ENCODE measurements around the gene TOGARAM2.
A peak's percentile ranks its signal among the peaks of the same experiment; 100 is the strongest.

GRCh38 chr2:28951910-28952835 is 28.9 kb upstream of the TOGARAM2 start:
- TF ChIP-seq EP300 (IDR thresholded peaks at IDR 0.05) (no peak), POLR2AphosphoS5 (IDR thresholded peaks at IDR 0.05) (peak; percentile 49)

All from gastroesophageal sphincter (tissue), 2 donors.